Measurements from ENCODE around the gene KHDC4. TPM values are rescaled to one million over a fixed set of nuclear protein-coding genes. Genes with fewer than 3 reads are reported as not detected.

Gene KHDC4
- total and polyA plus RNA-seq, 9 of the 15 experiments (the other 6 are each of a cell fraction or from before 2014, with no cell fraction given): 12.1 to 185 (median 65.6) TPM

GRCh38 chr1:155872527-155872926 lies 61.7 kb downstream of the KHDC4 start (continued):
- TF ChIP-seq SMARCA5 (IDR thresholded peaks at IDR 0.05) (no peak), IFI16 (CRISPR knock-in tag; IDR thresholded peaks at IDR 0.05) (no peak), BRF2 (IDR thresholded peaks at IDR 0.05; ENCODE audit: borderline replicate concordance, insufficient read depth, insufficient read length) (no peak), ZEB2 (IDR thresholded peaks at IDR 0.05) (no peak), ZNF174 (CRISPR knock-in tag; IDR thresholded peaks at IDR 0.05) (no peak), E2F4 (CRISPR knock-in tag; IDR thresholded peaks at IDR 0.05; ENCODE audit: low read depth) (no peak), HEY1 (CRISPR knock-in tag; IDR thresholded peaks at IDR 0.05; ENCODE audit: borderline replicate concordance) (no peak)

- H3K27ac ChIP-seq (ENCODE audit: extremely low read depth, low read depth, low read length): no peak overlapping the region
- no peaks in the 10 kb centered on the region for H3K9me3 ChIP-seq (replicated peaks; ENCODE audit: control insufficient read depth, insufficient read depth, low read depth, low read length)
- no peak overlapping the region for H3K4me3 ChIP-seq
- no peaks in the 10 kb centered on the region for H3K9me1 ChIP-seq (ENCODE audit: control insufficient read depth, insufficient read depth, low read length)
- no peak overlapping the region for H3K4me2 ChIP-seq (ENCODE audit: insufficient read depth, low read length)
- no peaks in the 10 kb centered on the region; a peak in 1 of 5 replicates for H3K27me3 ChIP-seq (ENCODE audit: control insufficient read depth in 2 of 2, insufficient read depth in 2 of 2, low read length in 2 of 2)
- no peaks in the 10 kb centered on the region; a peak in 1 of 5 replicates for H3K4me1 ChIP-seq (replicated peaks in 1 of 2; ENCODE audit: control insufficient read depth in 2 of 2, insufficient read depth in 2 of 2, low read length in 2 of 2)
- H3K79me2 ChIP-seq (ENCODE audit: control insufficient read depth, insufficient read depth, low read length): no peaks in the 10 kb centered on the region
- H2AFZ ChIP-seq (ENCODE audit: low read depth, low read length): no peak overlapping the region
- no peak for ATAC-seq
- no peak for DNase-seq (ENCODE audit: extremely low read depth in 1 of 4, low spot score in 3 of 4)
- peak overlapping the region in 1 of 2 experiments; percentile 1; a peak in 1 of 4 replicates for H3K9ac ChIP-seq (ENCODE audit: insufficient read depth in 1 of 2, low read depth in 2 of 2, low read length in 2 of 2)
- no peaks in the 10 kb centered on the region for H4K20me1 ChIP-seq (replicated peaks; ENCODE audit: control insufficient read depth, insufficient read depth, low read length)
- WGBS (ENCODE audit: insufficient coverage, low coverage, missing lambda C conversion rate): 0% methylated on average over 1 of the region's 1 CpG
- ChIA-PET CTCF (ENCODE audit: low intra/inter-chr PET ratio) (no interaction called here), POLR2A (interaction anchor here (0.6 to 1.8 kb wide), 3 partner anchors 12 to 16 kb away, joined by 4 to 6 read pairs (median 4); partner anchors contain the start of gene SYT11)
- no peak for FAIRE-seq
- no TSS peak for BruUV-seq (replicated peaks)
- TF ChIP-seq TSC22D4 (tag; IDR thresholded peaks at IDR 0.05): no peak
- peak; percentile 85 for TF ChIP-seq NFIC (IDR thresholded peaks at IDR 0.05)
- no peak for TF ChIP-seq ZNF133 (CRISPR knock-in tag; IDR thresholded peaks at IDR 0.05)
- TF ChIP-seq ZC3H8 (IDR thresholded peaks at IDR 0.05): no peak
- H3K36me3 ChIP-seq (ENCODE audit: control insufficient read depth, insufficient read depth, low read length): no peaks in the 10 kb centered on the region
- intact Hi-C loops (cut with micrococcal nuclease): no loop called here
- in situ Hi-C loops (cut with MboI): no loop called here
Measured at GRCh38 chr1:155871390-155871789, 62.8 kb downstream of the KHDC4 start.

Measured in K562 (cell line).